HG02588 (cell line): ENCODE measurements around the gene REC114.
"Not testable (repeated sequence)": the region's sequence is repeated elsewhere in the genome, so short reads cannot be mapped to it uniquely, and the experiment has no call there.

Experiments
- ATAC-seq: cut with Tn5 transposase; IDR thresholded peaks from one replicate; pipeline ENCODE4 v1.9.1; 2021; ENCODE audit warnings: mild to moderate bottlenecking, moderate library complexity; ENCODE audit not compliant: unreplicated experiment

The REC114 gene

DNA sequence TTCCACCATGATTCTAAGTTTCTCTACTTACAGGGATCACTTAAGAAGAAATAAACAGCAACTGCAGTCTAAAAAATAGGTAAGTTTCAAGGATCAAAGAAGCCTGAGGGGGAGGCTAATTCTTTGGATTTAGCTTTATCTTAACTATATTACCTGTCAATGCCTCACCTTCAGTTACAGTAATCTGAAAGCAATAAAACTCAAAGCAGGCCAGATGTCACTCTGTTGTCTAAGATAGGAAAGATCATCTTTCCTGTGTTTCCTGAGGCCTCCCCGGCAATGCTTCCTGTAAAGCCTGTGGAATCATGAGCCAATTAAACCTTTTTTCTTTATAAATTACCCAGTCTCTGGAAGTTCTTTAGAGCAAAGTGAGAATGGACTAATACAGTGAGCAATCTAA, 130.1 kb downstream of the REC114 start:
- ATAC-seq, result no peak

DNA sequence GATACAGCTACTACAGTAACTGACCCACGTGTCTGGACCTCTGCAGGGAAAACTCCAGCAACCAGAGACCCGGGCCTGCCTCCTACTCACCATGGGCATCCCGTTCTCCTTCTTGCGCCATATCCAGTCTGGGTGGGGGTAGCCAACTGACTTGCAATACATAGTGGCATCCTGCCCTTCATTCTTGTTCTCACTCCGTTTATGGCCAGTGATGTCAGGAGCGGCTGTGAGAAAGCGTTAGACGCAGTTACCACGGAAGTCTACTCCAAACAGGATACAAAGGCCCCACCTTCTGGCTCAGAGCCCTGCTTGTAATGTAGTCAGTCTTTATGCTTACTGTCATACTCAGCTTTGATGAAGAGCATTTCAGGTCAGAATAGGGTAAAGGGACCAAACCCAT, 130.6 kb downstream of the REC114 start:
- ATAC-seq, result no peak

- no peak for ATAC-seq
Measured at GRCh38 chr15:73575636-73576247, 132.8 kb downstream of the REC114 start.

- ATAC-seq, result not testable (repeated sequence)
Measured at GRCh38 chr15:73577593-73577992, 134.6 kb downstream of the REC114 start.

- ATAC-seq, result no peak
Measured at GRCh38 chr15:73578026-73578425, 135.1 kb downstream of the REC114 start.

DNA sequence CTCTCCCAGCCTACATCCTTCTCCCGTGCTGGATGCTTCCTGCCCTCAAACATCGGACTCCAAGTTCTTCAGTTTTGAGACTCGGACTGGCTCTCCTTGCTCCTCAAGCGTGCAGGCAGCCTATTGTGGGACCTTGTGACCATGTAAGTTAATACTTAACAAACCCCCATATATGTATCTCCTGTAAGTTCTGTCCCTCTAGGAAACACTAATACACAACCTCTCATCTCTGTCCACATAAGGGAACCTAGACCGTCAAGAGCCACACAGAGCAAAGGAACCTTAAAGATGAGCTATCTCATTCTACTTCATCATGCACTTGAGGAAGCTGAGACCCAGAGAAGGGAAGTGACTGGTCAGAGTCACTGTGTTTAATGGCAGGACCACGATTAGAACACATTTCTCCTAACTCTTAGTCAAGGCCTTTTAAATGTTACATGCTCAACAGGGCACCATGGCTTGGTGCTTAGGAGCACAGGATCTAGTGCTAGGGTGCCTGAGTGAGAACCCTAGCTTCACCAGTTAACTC, 140.0 kb downstream of the REC114 start:
- ATAC-seq, result no peak

GRCh38 chr15:73583544-73583943, 140.6 kb downstream of the REC114 start:
- no peak for ATAC-seq

DNA sequence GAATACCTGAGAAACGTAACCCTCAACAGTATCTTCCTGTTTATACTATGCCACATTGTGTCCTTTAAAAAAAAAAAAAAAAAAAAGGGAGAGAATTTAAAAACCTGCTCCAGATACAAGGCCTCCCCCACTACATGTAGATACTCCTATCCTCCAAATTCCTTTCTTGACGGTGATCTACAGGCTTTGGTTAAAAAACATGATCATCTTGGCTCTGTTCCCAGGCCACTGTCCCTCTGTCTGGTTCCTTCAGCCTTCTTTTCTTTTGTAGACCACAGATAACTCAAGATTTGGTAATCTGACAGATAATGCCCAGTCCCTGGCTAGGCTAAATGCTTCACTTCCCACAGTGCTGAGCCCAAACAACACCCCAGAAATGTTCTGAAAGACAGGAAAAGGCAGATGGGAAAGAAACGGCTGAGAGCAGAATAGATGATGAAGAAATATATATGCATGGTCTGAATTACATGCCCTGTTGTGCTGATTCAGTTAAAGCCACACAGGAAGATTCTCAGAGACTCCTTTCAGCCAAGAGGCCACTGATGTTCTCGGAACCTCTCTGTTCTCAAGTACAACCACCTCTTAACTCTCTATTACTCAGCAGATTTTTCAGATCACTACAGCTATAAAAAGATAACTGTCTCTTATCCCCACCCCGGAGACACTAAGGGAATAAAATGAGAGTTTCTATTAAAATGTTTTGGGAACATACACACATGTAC, 141.9 kb downstream of the REC114 start:
- ATAC-seq, result no peak

DNA sequence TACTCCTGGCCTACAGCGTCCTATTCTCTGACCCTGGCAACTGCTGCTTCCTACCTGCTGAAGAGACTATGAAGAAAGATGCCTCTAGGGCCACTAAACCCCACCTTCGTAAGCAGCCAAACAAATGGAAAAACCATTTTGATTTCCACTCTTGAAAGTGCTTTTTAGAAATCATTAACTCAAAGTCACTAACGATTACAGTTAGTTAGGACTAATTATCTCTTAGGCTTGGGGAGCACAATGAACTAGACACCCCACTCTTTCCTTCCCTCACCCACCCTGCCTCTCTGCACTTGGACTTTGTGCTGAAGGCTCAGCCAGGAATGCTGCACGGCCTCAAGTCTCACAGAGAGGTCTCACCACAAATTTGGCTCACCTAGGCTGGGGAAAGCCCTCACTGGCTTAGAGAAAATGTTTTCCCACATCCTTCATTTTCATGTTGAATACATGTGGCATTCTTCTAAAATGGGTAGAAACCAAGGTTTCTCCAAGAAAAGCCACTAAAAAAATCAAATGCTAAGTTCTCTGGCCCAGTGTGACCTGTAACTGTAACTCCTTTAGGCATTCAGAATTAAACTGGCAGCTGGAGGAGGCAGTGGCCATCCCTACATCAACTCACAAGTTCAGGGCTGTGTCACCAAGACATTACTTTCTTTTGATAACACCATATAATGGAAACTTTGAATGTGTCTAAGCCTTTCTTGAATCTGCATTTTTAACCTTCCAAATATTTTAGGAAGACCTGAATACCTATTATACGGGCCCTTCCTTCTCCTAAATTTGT, 143.1 kb downstream of the REC114 start:
- ATAC-seq, result no peak

GRCh38 chr15:73589766-73590165, 146.8 kb downstream of the REC114 start:
- ATAC-seq, result no peak

GRCh38 chr15:73590263-73590662, 147.3 kb downstream of the REC114 start:
- no peak for ATAC-seq

- no peak for ATAC-seq
Measured at GRCh38 chr15:73593304-73594074, 150.5 kb downstream of the REC114 start.

GRCh38 chr15:73594109-73594508, 151.1 kb downstream of the REC114 start:
- no peak for ATAC-seq

DNA sequence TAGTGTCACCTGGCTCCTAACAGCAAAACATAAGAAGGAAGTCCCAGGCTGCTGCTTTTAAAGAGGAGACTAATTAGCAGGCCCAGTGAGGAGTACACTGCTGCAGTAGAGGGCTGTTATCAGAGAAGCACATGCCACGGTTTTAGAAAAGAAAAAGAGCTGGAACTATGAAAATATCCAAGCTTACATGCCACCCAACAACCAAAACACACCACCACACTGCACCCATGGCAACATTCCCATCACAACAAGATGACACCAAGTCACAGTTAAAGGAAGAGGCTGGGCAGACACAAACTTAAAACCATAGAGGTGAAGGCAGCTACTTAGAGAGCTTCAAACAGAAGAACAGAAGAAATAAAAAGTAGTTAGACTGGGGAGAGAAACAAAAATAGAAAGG, 153.2 kb downstream of the REC114 start:
- ATAC-seq, result no peak

- ATAC-seq, result no peak
Measured at GRCh38 chr15:73597036-73597638, 154.2 kb downstream of the REC114 start.

DNA sequence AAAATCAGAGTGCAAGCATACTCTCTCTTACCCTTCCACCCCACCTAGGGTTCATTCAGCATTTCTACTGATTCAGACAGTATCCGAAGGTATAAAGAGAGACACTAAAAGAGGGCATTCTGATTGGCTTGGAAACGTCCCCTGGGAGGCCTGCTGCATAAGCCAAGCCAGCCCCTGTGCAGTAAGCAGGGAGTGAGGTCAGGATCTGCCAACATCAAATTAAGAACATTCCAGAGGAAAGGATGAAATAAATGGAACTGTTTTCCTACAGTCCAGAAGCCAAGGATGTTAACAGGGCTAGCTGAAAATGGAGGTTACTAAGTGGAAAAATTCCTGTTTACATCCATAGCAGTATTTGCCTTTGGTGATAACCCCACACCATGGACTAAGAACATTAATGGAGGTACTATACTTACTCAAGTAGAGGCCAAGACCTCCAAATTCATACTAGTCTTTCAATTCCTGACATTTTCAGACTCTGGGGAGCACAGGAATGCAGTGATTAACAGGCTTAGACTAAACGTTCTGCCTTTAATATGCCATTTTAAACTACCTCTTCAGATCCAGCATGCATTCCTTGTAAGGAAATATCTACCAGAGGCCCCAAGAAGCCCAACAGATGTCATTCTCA, 155.7 kb downstream of the REC114 start:
- no peak for ATAC-seq

- no peak for ATAC-seq
Measured at GRCh38 chr15:73599934-73600333, 157.0 kb downstream of the REC114 start.

GRCh38 chr15:73600413-73601335, 157.7 kb downstream of the REC114 start:
- no peak for ATAC-seq
